Mucosa of descending colon (tissue), 3 donors: ENCODE data around the gene ADGRV1. TPM values are rescaled to one million over a fixed set of nuclear protein-coding genes. Genes with fewer than 3 reads are reported as not detected.

Source experiments
- ATAC-seq: fragments of 200-7000 bp; cut with Tn5 transposase; one replicate; pipeline ENCODE4 v1.9.1; 2020; ENCODE audit warnings: mild to moderate bottlenecking, moderate library complexity
- DNase-seq, 3 donors: peaks; one replicate each; pipeline ENCODE4 v3.0.0-alpha.2; 2020
- H3K36me3 ChIP-seq: fragments of 200-600 bp; one replicate; pipeline ENCODE4 v1.8.0; 2021; ENCODE audit warnings: low read depth, mild to moderate bottlenecking
- H3K4me1 ChIP-seq: fragments of 200-600 bp; one replicate; pipeline ENCODE4 v1.8.0; 2021; ENCODE audit warnings: low read depth, mild to moderate bottlenecking
- H3K4me3 ChIP-seq: fragments of 200-600 bp; one replicate; pipeline ENCODE4 v1.8.0; 2021; ENCODE audit warnings: mild to moderate bottlenecking
- H3K9me3 ChIP-seq: fragments of 200-600 bp; one replicate; pipeline ENCODE4 v1.8.0; 2021; ENCODE audit warnings: mild to moderate bottlenecking
- CTCF ChIP-seq: fragments of 200-600 bp; IDR thresholded peaks from one replicate; pipeline ENCODE4 v1.8.0; 2022; ENCODE audit warnings: antibody characterized with exemption, mild to moderate bottlenecking
- intact Hi-C, 2 donors: fragments of 100-400 bp; cut with DNase I in 1 of 2; cut with micrococcal nuclease in 1 of 2; formaldehyde crosslinking; loops; one replicate each; pipeline versions ENCODE4 v1.11.0 to v1.11.1; 2022; cut with DNase I, micrococcal nuclease
- total RNA-seq, 3 donors: library from RNA; stranded (reverse); fragmentation: NEBNext Ultra II Directional in 2 of 3; extraction: Animal tissue kit (Norgen Biotek cat#: 25700) in 2 of 3; gene quantifications; one replicate each; pipeline versions ENCODE4 v1.2.1 to v1.2.4, GENCODE V29; 2021 to 2023
- donor health status: DM: no; HTN: no; CAD: no; lungs with moderate emphysema.
- donor health status: DM: no; HTN: no; CAD: no.
- donor health status: DM: no; HTN: yes; CAD: no.

The ADGRV1 gene
- total RNA-seq, 3 donors from 2014 or later = 4.5 to 8.6 (median 6.1) TPM

- DNase-seq (no peak), ATAC-seq (no peak)
- Histone ChIP-seq H3K4me1 (no peaks in the 10 kb centered on the region), H3K36me3 (no peaks in the 10 kb centered on the region), H3K4me3 (no peak overlapping the region), H3K9me3 (no peaks in the 10 kb centered on the region)
- intact Hi-C loops = no loop called here
- TF ChIP-seq CTCF = no peak
Measured at GRCh38 chr5:90554358-90555006, 4.1 kb upstream of the ADGRV1 start.

- Histone ChIP-seq H3K4me3 (no peak overlapping the region), H3K9me3 (no peaks in the 10 kb centered on the region), H3K36me3 (no peaks in the 10 kb centered on the region), H3K4me1 (no peaks in the 10 kb centered on the region)
- ATAC-seq = no peak
- intact Hi-C loops = no loop called here
- DNase-seq = no peak
- no peak for TF ChIP-seq CTCF
Measured at GRCh38 chr5:90555666-90556065, 2.9 kb upstream of the ADGRV1 start.

GRCh38 chr5:90557391-90557790, 1.2 kb upstream of the ADGRV1 start:
- intact Hi-C loops = no loop called here
- ATAC-seq (no peak), DNase-seq (no peak)
- Histone ChIP-seq H3K36me3 (no peaks in the 10 kb centered on the region), H3K4me3 (no peak overlapping the region), H3K9me3 (no peaks in the 10 kb centered on the region), H3K4me1 (no peaks in the 10 kb centered on the region)
- no peak for TF ChIP-seq CTCF

GRCh38 chr5:90557871-90558270, 726 bp upstream of the ADGRV1 start:
- intact Hi-C loops = no loop called here
- no peak overlapping the region for H3K4me3 ChIP-seq
- no peak for DNase-seq
- H3K36me3 ChIP-seq = no peaks in the 10 kb centered on the region
- H3K9me3 ChIP-seq = no peaks in the 10 kb centered on the region
- TF ChIP-seq CTCF = no peak
- H3K4me1 ChIP-seq = no peaks in the 10 kb centered on the region
- no peak for ATAC-seq

- no peak for TF ChIP-seq CTCF
- Histone ChIP-seq H3K9me3 (no peaks in the 10 kb centered on the region), H3K4me3 (no peak overlapping the region), H3K4me1 (no peaks in the 10 kb centered on the region), H3K36me3 (no peaks in the 10 kb centered on the region)
- intact Hi-C loops = no loop called here
- DNase-seq (no peak), ATAC-seq (no peak)
Measured at GRCh38 chr5:90560771-90561170, 2.2 kb downstream of the ADGRV1 start.

- ATAC-seq (no peak), DNase-seq (no peak)
- H3K9me3 ChIP-seq = no peaks in the 10 kb centered on the region
- no peak for TF ChIP-seq CTCF
- intact Hi-C loops = no loop called here
- no peaks in the 10 kb centered on the region for H3K36me3 ChIP-seq
- no peak overlapping the region for H3K4me3 ChIP-seq
- no peaks in the 10 kb centered on the region for H3K4me1 ChIP-seq
Measured at GRCh38 chr5:90561766-90562165, 3.2 kb downstream of the ADGRV1 start.
